NCI-H345 treated with DMSO at 0.1 percent for 48 hours (cell line): Measurements from ENCODE around the gene MOCOS.

ENCODE experiments used
- DNase-seq: peaks from one replicate; lab custom pipeline; 2025; ENCODE audit not compliant: unreplicated experiment; lab: John Stamatoyannopoulos, UW

Gene MOCOS

GRCh38 chr18:36176711-36177110 lies 10.6 kb upstream of the MOCOS start:
- DNase-seq: no peak

DNA sequence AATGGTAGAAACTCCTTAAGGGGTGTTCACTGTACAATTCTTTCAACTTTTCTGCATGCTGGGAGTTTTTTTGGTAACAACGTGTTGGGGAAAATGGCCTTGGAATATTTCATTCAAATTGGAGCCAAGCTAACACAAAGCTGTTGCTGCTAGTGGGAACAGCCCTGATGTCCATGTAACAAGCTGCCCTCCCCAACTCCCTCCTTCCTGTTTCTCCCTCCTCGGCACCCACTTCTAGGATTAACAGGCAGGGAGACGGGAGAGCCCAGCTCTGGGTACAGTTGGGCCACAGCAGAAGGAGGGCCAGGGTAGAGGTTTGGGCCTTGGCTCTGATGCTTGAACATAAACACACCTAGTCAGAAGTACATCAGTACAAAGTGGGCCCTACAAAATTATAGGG lies 9.4 kb upstream of the MOCOS start:
- no peak for DNase-seq

GRCh38 chr18:36179562-36180355 lies 7.5 kb upstream of the MOCOS start:
- DNase-seq: no peak

GRCh38 chr18:36181441-36181840 lies 5.9 kb upstream of the MOCOS start:
- no peak for DNase-seq

DNA sequence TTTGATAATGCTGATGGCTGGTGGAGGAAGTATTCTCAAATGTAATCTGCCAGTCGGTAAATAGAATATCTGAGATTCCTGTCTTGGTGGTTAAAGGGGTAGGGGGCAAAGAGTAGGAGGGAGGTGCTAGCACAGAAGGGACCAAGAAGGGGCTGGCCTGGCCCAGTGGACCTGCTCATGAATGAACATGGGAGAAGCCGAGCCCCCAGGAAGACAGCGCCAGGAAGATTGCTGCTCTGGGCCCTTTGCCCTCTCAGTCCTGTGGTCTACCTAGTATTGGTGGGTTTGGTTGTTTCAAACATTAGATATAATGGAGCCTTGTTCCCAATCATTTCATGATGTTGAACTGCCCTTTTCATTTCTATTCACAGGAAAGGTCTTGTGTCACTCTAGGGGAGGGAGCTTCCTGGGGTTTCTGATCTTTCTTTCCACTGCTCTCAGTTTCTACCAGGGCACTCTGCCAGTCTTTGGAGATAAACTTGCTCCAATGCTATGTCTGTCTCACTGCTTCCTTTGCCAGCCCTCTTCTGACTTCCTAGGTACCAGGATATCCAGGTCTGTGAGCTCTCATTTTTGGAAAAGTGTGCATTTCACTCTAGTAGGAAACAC lies 5.3 kb upstream of the MOCOS start:
- no peak for DNase-seq

DNA sequence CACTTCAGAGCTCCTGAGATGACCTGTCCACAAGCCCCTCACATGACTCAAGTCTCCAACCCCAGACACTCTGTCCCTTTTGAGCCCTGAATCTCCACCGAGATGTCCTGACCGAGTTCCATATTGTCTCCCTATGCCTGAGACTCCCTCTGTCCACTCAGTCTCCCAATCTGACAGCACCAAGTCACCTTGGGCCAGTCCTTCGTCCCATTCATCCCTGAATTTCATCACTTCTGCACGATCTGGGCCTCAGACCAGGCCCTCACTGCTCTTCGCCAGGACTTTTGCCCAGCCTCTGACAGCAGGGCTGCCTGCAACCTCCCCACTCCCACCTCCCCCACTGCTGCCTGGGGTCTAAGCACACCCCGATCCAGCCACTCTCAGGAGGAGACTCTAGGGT lies 4.3 kb upstream of the MOCOS start:
- DNase-seq: no peak

DNA sequence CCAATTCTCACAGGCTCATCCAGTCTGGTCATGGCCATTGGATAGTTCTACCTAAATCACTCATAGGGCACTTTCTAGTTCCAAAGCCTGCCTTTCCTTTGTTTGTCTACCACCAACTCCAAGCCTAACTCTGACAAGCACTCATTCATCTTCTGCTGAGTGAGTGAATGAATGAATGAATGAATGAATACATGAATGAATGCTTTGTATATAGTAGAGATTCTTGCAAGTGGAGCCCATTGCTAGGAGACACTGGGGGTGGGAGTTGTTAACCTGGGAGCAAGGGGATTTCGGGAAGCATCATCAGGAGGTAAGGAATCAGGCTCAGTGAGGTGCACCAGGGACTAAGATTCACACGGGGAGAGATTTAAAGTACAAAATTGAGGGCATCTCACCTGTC lies 3.3 kb upstream of the MOCOS start:
- no peak for DNase-seq

DNA sequence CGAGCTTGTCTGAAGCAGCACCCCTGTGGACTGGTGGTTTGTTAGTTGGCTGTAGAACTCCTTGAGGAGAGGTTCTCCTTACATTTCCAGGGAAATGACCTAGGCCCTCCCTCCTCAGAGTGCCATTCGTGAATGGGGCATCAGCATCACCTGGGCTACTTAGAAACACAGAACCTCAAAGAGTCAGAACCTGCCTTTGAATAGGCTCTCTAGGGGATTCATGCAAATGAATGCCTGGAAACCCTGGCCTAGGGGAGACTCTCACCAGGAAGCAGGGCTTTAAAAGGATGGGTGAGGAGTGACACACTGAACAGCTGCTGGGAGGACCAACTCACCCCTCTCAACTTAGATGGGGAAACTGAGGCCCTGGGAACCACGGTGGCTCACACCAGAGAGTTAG lies 2.1 kb upstream of the MOCOS start:
- no peak for DNase-seq

- no peak for DNase-seq
These were observed 1.3 kb upstream of the MOCOS start for GRCh38 chr18:36185901-36186460.

GRCh38 chr18:36186461-36187192 lies 670 bp upstream of the MOCOS start:
- no peak for DNase-seq

GRCh38 chr18:36187826-36188721 lies 777 bp downstream of the MOCOS start:
- DNase-seq: no peak

- no peak for DNase-seq
These were observed 1.6 kb downstream of the MOCOS start for GRCh38 chr18:36188916-36189315.

GRCh38 chr18:36189486-36189885 lies 2.2 kb downstream of the MOCOS start:
- no peak for DNase-seq

DNA sequence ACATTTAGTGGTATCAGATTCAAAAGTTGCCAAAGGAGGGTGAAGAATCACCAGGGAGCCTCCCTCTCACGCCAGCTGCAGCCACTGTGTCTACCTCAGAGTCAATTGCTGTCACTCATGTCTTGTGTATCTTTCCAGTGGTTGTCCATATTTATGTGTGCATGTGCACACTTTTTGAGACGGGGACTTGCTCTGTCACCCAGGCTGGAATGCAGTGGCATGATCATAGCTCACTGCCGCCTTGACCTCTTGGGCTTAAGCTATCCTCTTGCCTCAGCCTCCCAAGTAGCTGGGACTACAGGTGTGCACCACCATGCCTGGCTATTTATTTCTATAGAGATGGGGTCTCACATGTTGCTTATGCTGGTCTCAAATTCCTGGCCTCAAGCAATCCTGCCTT lies 4.0 kb downstream of the MOCOS start:
- no peak for DNase-seq

DNA sequence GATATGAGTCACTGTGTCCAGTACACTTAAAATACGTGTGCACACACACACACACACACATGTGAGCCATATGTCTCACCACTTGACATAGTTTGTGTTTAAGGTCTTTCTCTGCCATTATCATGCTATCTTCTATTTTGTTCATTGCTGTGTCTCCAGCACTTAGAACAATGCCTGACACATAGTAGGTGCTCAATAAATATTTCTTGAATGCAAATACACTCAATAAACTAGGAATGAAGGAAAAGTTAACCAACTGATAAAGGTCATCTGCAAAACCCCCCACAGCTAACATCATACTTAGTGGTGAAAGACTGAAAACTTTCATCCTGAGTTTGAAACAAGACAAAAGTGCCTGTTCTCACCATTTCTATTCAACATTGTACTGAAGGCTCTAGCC lies 4.4 kb downstream of the MOCOS start:
- DNase-seq: no peak

- DNase-seq: no peak
These were observed 7.5 kb downstream of the MOCOS start for GRCh38 chr18:36194600-36195315.

- DNase-seq: no peak
These were observed 8.3 kb downstream of the MOCOS start for GRCh38 chr18:36195427-36196122.

DNA sequence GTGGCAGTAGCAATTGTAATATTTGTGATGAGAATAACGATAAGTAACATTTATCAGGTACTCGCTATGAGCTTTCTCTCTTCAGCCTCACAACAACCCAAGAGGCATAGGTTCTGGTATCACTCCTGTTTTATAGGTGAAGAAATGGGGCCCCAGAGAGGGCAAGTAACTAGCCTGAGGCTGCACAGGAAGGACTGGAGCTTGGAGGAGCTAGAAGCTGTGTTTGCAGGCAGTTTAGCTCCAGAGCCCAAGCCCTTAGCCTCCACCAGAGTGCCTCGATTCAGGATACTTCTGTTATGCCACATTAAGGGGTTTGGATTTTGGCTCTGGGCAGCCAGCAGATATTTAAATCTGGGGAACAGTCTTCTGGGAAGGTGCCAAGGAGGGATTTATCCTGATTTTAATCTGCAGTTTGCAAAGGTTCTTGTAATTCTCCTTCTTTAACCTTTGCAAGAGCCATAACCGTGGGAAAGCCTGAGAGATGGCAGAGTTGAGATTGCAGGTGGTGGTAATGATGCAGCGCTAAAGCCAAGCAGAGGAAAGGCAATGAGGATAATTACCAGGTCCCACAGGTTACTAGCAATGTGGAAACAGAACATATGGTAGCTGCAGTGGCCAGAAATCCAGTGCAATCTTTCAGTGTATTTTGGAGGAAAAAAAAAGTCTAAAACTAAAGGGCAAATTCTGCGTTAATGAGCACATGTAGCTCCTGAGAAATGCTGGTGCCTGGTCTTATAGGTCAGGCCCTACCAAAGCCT lies 9.1 kb downstream of the MOCOS start:
- DNase-seq: no peak
